Caco-2 (cell line): Measurements from ENCODE around the gene SLIT3. TPM values are rescaled to one million over a fixed set of nuclear protein-coding genes. Genes with fewer than 3 reads are reported as not detected.

ENCODE experiments used
- BruUV-seq: library from RNA; stranded (reverse); fragments of 400-500 nt; replicated peaks from 2 replicates; lab custom pipeline; 2021; lab: Mats Ljungman, UMichigan
- CTCF ChIA-PET: fragments of 300-600 bp; sonication (Branson Sonifier 250); formaldehyde crosslinking; loops from one replicate; lab custom pipeline; 2022; ENCODE audit warnings: antibody characterized with exemption; lab: Charles Lee
- POLR2A ChIA-PET: fragments of 300-600 bp; sonication (Branson Sonifier 250); formaldehyde crosslinking; loops from one replicate; lab custom pipeline; 2022; ENCODE audit warnings: antibody characterized with exemption; lab: Charles Lee
- DNase-seq, 2 experiments: peaks; one replicate each; pipeline versions ENCODE4 v3.0.0 to v3.0.0-alpha.2; 2020 to 2022
- H3K27me3 ChIP-seq: replicated peaks from 2 replicates; pipeline ENCODE4 v1.6.0; 2011; ENCODE audit warnings: low read length; ENCODE audit not compliant: control insufficient read depth, insufficient read depth
- H3K36me3 ChIP-seq: 2 replicates; pipeline ENCODE4 v1.5.1; 2011; ENCODE audit warnings: low read length; ENCODE audit not compliant: control insufficient read depth, insufficient read depth
- H3K4me1 ChIP-seq: fragments of 250-450 bp; sonication (Bioruptor Pico); 2 replicates; pipeline ENCODE4 v1.5.1; 2020; ENCODE audit warnings: mild to moderate bottlenecking
- H3K4me3 ChIP-seq: 2 replicates; pipeline ENCODE4 v1.5.1; 2011; ENCODE audit warnings: low read depth, mild to moderate bottlenecking, control low read depth, low read length
- H3K9me3 ChIP-seq: fragments of 250-450 bp; sonication (Bioruptor Pico); 2 replicates; pipeline ENCODE4 v1.5.1; 2020; ENCODE audit warnings: mild to moderate bottlenecking, moderate library complexity
- H3K27ac Mint-ChIP-seq: one replicate; pipeline ENCODE4 v1.8.0; 2022; ENCODE audit warnings: mixed read lengths; ENCODE audit not compliant: unreplicated experiment
- H3K27me3 Mint-ChIP-seq: one replicate; pipeline ENCODE4 v1.8.0; 2022; ENCODE audit warnings: mixed read lengths; ENCODE audit not compliant: insufficient read depth, unreplicated experiment
- H3K36me3 Mint-ChIP-seq: one replicate; pipeline ENCODE4 v1.8.0; 2022; ENCODE audit warnings: mild to moderate bottlenecking, mixed read lengths; ENCODE audit not compliant: insufficient read depth, unreplicated experiment
- H3K4me1 Mint-ChIP-seq: one replicate; pipeline ENCODE4 v1.8.0; 2022; ENCODE audit warnings: low read depth, mixed read lengths; ENCODE audit not compliant: unreplicated experiment
- H3K4me3 Mint-ChIP-seq: one replicate; pipeline ENCODE4 v1.8.0; 2022; ENCODE audit warnings: mild to moderate bottlenecking, moderate library complexity, mixed read lengths; ENCODE audit not compliant: unreplicated experiment
- H3K9me3 Mint-ChIP-seq: one replicate; pipeline ENCODE4 v1.8.0; 2022; ENCODE audit warnings: mixed read lengths; ENCODE audit not compliant: unreplicated experiment
- intact Hi-C: fragments of 100-400 bp; cut with micrococcal nuclease; formaldehyde crosslinking; loops from one replicate; pipeline ENCODE4 v1.10.0; 2022; ENCODE audit not compliant: unreplicated experiment
- total RNA-seq: library from RNA; stranded (reverse); gene quantifications from 2 replicates; pipeline ENCODE4 v1.2.3, GENCODE V29; 2022
- TF ChIP-seq, protein P1 (sequence below), 2 experiments: fragments of 200-600 bp in 1 of 2; IDR thresholded peaks; 1 replicate in 1 of 2; 2 replicates in 1 of 2; pipeline versions ENCODE4 v1.5.1 to v1.8.0; 2011 to 2022; ENCODE audit warnings: antibody characterized with exemption in 1 of 2, control low read depth in 1 of 2, inconsistent platforms in 1 of 2, low read depth in 1 of 2, low read length in 1 of 2, mild to moderate bottlenecking in 1 of 2, moderate library complexity in 1 of 2; ENCODE audit not compliant: insufficient read depth in 1 of 2, severe bottlenecking in 1 of 2, unreplicated experiment in 1 of 2

The SLIT3 gene
- total RNA-seq, 1 experiment from 2014 or later = 2.1 TPM

DNA sequence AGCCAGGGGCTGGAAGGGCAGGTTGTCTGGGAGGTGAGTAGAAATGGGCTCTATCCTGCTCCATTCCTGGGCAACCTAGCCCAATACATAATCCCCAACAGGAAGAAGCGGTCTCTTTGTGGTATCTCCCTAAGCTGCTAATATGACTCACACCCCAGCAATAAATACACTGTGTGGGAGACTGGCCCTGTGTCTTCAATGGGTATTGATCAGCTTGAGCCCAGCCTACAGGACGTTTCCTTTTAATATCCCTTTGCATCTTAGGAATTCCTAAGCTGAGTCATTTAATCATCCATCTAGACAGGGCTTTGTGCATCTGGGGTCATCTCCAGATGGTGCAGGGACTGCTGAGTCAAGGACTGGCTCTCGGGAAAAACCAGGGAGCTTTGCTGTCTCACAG lies 514.8 kb downstream of the SLIT3 start:
- BruUV-seq = no TSS peak
- DNase-seq = no peak
- Mint-ChIP-seq H3K9me3 (no peaks in the 10 kb centered on the region), H3K27me3 (no peaks in the 10 kb centered on the region), H3K36me3 (no peaks in the 10 kb centered on the region), H3K27ac (no peak overlapping the region), H3K4me3 (no peak overlapping the region), H3K4me1 (peaks cover 8% of the 10 kb centered on the region)
- no peak overlapping the region for H3K4me3 ChIP-seq
- ChIA-PET POLR2A (no interaction called here), CTCF (no interaction called here)
- intact Hi-C loops = no loop called here
- H3K36me3 ChIP-seq = no peaks in the 10 kb centered on the region
- H3K4me1 ChIP-seq = 0 out of 2 replicates have a peak, but pooled peaks cover 4% of the 10 kb centered on the region
- TF ChIP-seq, protein P1, sequence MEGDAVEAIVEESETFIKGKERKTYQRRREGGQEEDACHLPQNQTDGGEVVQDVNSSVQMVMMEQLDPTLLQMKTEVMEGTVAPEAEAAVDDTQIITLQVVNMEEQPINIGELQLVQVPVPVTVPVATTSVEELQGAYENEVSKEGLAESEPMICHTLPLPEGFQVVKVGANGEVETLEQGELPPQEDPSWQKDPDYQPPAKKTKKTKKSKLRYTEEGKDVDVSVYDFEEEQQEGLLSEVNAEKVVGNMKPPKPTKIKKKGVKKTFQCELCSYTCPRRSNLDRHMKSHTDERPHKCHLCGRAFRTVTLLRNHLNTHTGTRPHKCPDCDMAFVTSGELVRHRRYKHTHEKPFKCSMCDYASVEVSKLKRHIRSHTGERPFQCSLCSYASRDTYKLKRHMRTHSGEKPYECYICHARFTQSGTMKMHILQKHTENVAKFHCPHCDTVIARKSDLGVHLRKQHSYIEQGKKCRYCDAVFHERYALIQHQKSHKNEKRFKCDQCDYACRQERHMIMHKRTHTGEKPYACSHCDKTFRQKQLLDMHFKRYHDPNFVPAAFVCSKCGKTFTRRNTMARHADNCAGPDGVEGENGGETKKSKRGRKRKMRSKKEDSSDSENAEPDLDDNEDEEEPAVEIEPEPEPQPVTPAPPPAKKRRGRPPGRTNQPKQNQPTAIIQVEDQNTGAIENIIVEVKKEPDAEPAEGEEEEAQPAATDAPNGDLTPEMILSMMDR (IDR thresholded peaks at IDR 0.05; ENCODE audit: insufficient read depth in 1 of 2, low read depth in 1 of 2, low read length in 1 of 2, severe bottlenecking in 1 of 2, unreplicated experiment in 1 of 2) = no peak
- H3K27me3 ChIP-seq = no peaks in the 10 kb centered on the region
- 0 out of 2 replicates have a peak, but pooled peaks cover 5% of the 10 kb centered on the region for H3K9me3 ChIP-seq

DNA sequence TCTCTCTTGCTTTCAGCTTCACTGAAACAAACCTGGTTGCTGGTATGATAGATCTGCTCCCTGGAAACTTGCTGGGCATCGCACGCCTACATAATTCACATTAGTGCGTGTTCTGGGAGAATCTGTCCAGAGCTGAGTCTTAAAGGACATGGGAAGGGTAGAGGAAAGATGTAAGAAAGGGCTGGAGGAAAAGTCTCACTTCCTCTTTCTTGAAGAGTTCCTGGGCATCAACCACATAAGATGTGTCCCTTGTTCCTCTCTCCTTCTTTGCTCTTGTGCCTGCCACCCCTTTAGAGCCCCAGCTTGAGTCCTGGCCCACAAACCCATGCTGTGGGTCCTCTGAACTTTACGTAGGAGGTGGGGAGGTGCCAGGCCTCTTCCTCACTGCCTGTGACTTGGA lies 516.5 kb downstream of the SLIT3 start:
- ChIA-PET POLR2A (no interaction called here), CTCF (no interaction called here)
- Mint-ChIP-seq H3K4me3 (no peak overlapping the region), H3K27ac (no peak overlapping the region), H3K36me3 (no peaks in the 10 kb centered on the region), H3K27me3 (no peaks in the 10 kb centered on the region), H3K9me3 (no peaks in the 10 kb centered on the region), H3K4me1 (no peaks in the 10 kb centered on the region)
- no peaks in the 10 kb centered on the region for H3K27me3 ChIP-seq
- intact Hi-C loops = no loop called here
- no peak overlapping the region for H3K4me3 ChIP-seq
- TF ChIP-seq, protein P1 (IDR thresholded peaks at IDR 0.05; ENCODE audit: insufficient read depth in 1 of 2, low read depth in 1 of 2, low read length in 1 of 2, severe bottlenecking in 1 of 2, unreplicated experiment in 1 of 2) = no peak
- 0 out of 2 replicates have a peak, but pooled peaks cover 5% of the 10 kb centered on the region for H3K9me3 ChIP-seq
- no peaks in the 10 kb centered on the region for H3K36me3 ChIP-seq
- BruUV-seq = no TSS peak
- no peak for DNase-seq
- H3K4me1 ChIP-seq = no peaks in the 10 kb centered on the region

DNA sequence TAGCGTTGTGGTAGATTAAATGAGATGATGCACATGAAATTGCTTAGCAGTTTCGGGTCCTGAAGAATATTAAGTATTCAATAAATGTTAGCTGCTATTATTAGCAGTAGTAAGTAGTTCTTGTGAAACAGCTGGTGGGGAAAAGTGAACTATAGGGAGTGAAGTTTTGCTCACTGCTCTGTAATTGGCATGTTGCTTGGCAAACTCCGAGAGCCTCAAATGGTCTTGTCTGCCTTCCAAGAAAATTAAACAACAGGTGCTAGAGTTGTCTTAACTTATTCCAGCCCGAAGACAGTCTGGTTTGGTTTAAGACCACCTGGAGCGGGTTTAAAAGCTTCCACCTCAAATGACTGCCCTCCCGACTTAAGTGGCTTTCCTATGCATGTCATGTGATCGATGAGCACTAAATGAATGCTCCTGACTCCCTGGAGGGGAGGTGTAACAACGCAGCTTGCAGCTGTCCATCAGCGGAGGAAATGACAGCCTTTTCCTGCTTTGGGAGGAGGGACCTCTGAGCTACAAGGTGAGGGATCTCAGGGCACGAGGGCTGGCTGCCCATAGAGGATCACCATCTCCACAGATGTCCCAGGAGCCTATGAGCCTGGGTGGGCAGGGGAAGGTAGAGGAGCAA lies 518.9 kb downstream of the SLIT3 start:
- Histone ChIP-seq H3K27me3 (0 out of 2 replicates have a peak, but pooled peaks cover 1% of the 10 kb centered on the region), H3K4me3 (no peak overlapping the region), H3K36me3 (no peaks in the 10 kb centered on the region), H3K4me1 (no peaks in the 10 kb centered on the region), H3K9me3 (0 out of 2 replicates have a peak, but pooled peaks cover 5% of the 10 kb centered on the region)
- intact Hi-C loops = no loop called here
- Mint-ChIP-seq H3K4me1 (no peaks in the 10 kb centered on the region), H3K36me3 (no peaks in the 10 kb centered on the region), H3K27me3 (no peaks in the 10 kb centered on the region), H3K9me3 (no peaks in the 10 kb centered on the region), H3K4me3 (no peak overlapping the region), H3K27ac (no peak overlapping the region)
- no TSS peak for BruUV-seq
- CTCF ChIA-PET = no interaction called here
- POLR2A ChIA-PET = no interaction called here
- TF ChIP-seq, protein P1 (IDR thresholded peaks at IDR 0.05; ENCODE audit: insufficient read depth in 1 of 2, low read depth in 1 of 2, low read length in 1 of 2, severe bottlenecking in 1 of 2, unreplicated experiment in 1 of 2) = no peak
- DNase-seq = no peak
